RPMI7951 (cell line): ENCODE measurements around the gene CLEC12A. TPM values are rescaled to one million over a fixed set of nuclear protein-coding genes. Genes with fewer than 3 reads are reported as not detected.
A peak's percentile ranks its signal among the peaks of the same experiment; 100 is the strongest.
"Not testable (repeated sequence)": the region's sequence is repeated elsewhere in the genome, so short reads cannot be mapped to it uniquely, and the experiment has no call there.

Source experiments
- DNase-seq: peaks from one replicate; pipeline ENCODE4 v3.0.0-alpha.2; 2012; ENCODE audit warnings: low read depth
- total RNA-seq: library from RNA; depleted of rRNA; stranded (reverse); fragments of >200 nt; shearing (Covaris generic); gene quantifications from 2 replicates; pipeline ENCODE4 v1.2.3, GENCODE V29; 2014; rRNA removed

CLEC12A gene
- not detected in 2 replicates for total RNA-seq

DNA sequence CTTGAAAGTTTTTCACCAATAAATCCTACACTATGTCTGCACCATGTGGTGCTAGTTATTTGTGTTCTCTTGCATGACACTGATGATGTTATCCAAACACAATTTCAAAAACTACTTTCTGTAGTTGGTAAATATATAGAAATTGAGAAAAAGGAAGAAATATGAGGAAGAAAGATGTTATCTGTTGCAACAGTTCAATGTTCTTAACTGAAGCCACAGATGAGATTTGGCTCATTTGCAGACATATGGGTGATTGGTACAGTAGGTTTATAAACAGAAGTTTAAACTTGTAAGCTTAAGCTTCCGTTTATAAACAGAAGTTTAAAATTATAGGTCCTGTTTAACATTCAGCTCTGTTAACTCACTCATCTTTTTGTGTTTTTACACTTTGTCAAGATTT is at the start of gene CLEC12A:
CLEC12A (plus strand) TSS at position 229 of the 400 bp plus-strand sequence. CDS start 188 bp downstream, outside the sequence.
- DNase-seq: no peak

DNA sequence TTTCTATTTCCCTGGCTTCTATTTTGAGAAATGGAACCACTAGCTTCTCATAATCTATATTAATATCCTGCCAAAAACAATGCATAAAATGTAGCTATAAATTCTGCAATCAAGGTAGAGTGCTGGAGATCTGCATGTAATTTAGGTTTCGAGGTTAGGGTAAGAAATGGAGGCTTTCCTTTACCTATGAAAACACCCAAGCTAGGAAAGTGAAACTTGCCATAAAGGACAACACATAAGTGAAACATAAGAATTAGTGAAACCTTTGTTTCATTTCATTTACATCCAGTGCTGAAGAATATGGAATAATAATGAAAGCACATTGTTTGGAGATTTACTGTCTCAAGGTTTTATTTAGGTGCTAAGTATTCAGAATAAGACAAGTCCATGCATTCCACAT is 48.8 kb upstream of the CLEC12A start:
- no peak for DNase-seq

DNA sequence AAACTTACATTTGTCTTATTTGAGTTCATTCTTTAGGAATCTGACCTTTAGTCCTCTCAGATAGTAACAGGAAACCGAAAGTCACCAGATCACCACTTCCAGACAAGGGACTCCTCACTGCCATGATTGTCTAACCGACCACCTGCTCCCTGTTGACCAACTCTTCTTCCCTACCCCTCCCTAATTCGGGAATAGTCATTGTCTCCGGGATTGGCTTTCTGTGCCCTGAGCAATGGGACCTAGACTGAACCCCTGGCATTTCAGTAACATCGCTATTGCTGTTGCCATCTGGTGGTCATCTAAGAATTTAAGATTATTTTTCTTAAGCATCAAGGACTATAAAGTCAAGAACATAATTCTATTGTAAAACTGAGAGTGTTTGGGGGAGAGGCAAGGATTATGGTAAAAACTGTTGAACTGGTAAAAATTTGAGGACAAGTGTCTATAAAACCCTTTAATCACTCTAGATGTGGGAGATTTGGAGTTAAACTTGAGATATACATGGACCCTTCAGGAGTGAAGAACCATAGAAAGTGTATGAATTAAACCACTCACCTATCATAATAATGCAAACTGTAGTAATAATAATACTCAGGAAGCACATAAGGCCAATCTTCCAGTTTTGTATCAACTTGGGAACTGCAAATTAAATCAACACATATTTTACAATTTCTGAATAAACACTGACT is 45.4 kb upstream of the CLEC12A start:
- peak; percentile 33 for DNase-seq

- DNase-seq: no peak
These were observed 44.3 kb upstream of the CLEC12A start for GRCh38 chr12:9926876-9927275.

DNA sequence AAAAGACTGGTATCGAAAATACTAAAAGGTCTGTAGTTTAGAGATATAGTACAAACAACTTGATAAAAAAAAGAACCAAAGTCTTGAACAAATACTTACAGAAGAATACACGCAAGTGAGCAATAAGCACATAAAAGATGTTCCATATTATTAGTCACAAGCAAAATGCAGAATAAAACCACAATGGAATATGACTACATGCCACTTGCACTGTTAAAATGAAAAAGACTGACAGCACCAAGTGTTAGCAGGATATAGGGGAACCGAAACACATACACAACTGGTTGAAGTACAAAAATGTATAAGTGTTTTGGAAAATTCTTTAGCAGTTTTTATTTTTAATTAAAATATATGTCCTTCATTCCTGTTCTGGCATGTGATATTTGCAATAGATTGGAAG is 42.6 kb upstream of the CLEC12A start:
- no peak for DNase-seq

- DNase-seq: no peak
These were observed 40.0 kb upstream of the CLEC12A start for GRCh38 chr12:9931245-9931644.

DNA sequence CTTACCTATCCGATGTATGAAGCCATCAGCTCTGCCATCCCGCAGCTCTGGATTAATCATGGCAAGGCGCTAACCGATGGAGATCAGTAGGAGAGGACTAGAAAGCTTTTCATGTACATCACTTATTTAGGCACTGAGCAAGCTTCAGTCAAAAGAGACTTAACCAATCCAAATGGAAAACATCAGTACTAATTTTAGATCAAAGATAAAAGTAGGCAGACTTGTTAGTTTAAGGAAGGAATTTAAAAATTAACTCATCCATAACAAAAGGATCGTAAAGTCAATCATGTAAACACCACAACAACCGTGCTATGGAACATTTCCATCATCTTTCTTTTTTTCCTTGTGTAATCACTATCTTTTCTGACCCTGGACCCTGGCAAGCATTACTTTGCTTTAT is 38.9 kb upstream of the CLEC12A start, which contains the start of gene CLEC2A:
CLEC2A (minus strand) TSS at position 101 of the 400 bp plus-strand sequence; CDS start at position 60, 41 bp downstream.
- DNase-seq: no peak

DNA sequence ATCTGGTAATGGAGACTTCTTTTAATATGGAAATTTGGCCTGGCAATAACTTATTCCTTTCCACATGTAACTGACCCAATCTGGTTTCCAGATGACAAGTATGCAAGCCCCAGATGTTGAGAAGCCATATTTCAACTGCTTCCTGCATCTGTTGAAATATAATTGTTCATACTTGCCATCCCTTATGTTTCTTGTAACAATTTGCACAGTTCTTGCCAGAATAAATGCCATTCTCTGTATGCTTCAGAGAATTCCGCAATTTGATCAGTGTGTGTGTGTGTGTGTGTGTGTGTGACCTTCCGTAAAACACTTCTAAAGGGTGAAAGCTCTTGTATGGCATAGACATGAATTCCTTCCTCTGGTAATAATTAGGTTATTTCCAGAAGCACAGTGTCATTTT is 37.3 kb upstream of the CLEC12A start:
- DNase-seq: no peak

GRCh38 chr12:9935026-9935425 is 36.2 kb upstream of the CLEC12A start:
- DNase-seq: no peak

DNA sequence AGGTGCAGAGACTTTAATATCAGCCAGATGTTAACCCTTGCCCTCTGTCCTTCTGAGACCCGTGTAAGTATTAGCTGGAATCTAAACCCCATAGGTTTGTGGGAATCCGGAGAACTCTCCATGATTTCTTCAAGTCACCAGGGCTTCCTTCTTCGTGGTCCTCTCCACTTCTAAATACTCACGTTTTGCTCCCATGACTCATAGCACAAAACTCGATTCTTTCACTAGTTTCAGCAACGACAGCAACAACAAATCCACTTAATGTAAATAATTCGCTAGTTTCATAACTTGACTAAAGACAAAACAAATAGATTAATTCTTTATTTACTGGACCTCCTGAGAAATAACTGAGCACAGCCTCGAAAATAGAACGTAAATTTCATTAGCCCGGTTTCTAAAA is 34.6 kb upstream of the CLEC12A start:
- no peak for DNase-seq

DNA sequence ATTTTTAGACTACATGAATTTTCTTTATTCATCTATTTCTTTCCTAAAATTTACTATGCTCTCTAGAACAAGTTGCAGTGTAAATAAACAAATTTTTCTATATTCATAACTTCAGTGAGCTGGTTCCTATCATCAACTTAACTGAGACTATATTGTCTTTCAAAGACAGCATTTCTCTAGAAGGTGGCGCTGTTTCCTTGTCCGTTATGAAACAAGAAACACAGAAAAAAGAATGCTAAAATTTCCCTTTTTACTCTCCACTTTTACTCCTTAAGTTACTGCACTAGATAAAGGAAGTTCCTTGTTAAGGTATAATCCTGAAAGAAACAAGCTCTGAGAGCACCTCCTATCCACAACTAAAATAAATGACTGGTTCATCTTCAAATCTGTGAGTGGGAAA is 30.8 kb upstream of the CLEC12A start:
- no peak for DNase-seq

DNA sequence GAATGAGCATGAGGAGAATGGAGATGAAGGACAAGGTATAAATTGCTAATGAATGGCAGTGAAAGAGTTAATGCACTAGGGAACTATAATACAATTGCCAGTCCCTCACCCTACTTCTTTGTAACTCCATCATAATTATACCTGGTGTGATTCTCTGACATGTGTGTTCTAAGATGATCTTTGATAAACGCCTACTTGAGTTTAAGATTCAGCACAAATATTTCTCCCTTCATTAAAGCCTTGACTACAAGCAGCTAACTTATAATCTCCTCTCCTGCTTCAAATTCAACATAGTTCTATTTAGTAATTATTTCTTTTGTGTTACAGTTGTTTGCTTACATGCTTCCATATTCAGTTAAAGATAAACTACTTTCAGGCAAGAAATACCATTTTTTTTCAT is 29.4 kb upstream of the CLEC12A start:
- no peak for DNase-seq

- no peak for DNase-seq
These were observed 28.0 kb upstream of the CLEC12A start for GRCh38 chr12:9943240-9943639.

GRCh38 chr12:9944391-9944790 is 26.8 kb upstream of the CLEC12A start:
- DNase-seq: no peak

DNA sequence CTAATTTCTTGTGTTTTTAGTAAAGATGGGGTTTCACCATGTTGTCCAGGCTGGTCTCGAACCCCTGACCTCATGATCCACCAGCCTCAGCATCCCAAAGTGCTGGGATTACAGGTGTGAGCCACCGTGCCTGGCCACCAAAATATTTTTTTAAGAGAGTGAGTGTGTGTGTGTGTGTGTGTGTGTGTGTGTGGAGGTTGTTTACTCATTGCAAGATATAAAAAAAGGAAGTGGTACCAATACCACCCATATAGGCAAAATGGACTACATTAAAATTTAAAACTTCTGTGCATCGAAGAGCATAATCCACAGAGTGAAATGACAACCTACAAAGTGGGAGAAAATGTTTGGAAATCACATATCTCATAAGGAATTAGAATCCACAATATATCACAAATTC is 23.5 kb upstream of the CLEC12A start:
- DNase-seq: no peak

DNA sequence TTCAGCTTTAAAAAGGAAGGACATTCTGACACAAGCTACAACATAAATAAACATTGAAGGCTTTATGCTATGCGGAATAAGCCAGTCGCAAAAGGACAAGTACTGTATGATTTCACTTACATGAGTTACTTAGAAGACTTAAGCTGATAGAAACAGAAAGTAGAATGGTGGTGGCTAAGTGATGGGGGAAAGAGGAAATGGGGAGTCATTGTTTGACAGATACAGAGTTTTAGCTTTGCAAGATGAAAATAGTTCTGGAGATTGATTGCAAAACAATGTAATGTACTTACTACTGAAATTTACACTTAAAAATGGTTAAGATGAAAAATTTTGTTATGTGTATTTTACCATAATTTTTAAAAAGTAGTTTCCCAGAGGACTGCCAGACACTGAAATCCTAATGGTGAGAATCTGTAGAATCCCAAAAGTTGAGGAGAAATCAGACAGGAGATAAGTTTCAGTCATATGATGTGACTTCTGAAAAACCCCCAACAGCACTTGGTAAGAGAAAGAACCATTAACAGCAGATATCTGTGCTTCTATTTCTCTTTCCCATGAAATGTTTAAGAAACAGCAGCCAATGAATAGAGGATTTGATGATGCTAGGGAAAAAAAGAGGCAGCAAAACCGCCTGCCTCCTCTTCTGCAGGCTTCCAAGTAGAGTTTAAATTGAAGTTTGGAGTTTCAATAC is 22.5 kb upstream of the CLEC12A start:
- DNase-seq: no peak

DNA sequence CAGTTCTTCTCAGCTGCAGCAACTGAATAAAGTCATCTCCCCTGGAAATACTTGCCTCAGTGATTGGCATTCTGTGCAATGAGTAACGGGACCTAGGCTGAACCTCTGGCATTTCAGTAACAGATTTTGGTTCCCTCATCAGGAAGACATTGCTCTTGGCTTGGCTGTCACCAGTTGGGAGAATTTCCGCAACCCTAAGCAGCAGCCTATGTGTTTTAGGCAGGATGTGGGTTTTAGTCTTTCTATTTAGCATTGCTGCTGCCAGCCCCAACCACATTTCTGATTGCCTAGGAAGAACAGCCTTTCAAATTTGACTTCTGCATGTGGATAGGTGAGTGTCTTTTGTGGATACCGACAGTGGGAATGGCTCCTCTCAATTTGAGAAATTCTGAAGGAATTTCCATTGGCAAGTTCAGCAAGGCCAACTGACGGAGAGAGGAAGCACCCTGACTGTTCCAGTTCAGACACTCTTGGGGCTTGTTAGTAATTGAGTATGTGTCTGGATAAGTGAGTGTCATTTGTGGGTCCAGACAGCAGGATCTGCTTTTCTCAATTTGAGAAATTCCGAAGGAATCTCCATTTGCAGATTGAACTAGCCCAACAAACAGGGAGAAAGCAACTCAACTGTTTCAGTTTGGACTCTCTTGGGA is 20.1 kb upstream of the CLEC12A start:
- DNase-seq: no peak

DNA sequence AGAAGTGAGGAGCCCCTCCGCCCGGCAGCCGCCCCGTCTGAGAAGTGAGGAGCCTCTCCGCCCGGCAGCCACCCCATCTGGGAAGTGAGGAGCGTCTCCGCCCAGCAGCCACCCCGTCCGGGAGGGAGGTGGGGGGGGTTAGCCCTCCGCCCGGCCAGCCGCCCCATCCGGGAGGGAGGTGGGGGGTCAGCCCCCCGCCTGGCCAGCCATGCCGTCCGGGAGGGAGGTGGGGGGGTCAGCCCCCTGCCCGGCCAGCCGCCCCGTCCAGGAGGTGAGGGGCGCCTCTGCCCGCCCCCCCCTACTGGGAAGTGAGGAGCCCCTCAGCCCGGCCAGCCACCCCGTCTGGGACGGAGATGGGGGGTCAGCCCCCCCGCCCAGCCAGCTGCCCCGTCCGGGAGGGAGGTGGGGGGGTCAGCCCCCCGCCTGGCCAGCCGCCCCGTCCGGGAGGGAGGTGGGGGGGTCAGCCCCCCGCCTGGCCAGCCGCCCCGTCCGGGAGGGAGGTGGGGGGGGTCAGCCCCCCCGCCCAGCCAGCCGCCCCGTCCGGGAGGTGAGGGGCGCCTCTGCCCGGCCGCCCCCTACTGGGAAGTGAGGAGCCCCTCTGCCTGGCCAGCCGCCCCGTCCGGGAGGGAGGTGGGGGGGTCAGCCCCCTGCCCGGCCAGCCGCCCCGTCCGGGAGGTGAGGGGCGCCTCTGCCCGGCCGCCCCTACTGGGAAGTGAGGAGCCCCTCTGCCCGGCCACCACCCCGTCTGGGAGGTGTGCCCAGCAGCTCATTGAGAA is 18.1 kb upstream of the CLEC12A start:
- not testable (repeated sequence) for DNase-seq

GRCh38 chr12:9957834-9958233 is 13.4 kb upstream of the CLEC12A start:
- DNase-seq: no peak

DNA sequence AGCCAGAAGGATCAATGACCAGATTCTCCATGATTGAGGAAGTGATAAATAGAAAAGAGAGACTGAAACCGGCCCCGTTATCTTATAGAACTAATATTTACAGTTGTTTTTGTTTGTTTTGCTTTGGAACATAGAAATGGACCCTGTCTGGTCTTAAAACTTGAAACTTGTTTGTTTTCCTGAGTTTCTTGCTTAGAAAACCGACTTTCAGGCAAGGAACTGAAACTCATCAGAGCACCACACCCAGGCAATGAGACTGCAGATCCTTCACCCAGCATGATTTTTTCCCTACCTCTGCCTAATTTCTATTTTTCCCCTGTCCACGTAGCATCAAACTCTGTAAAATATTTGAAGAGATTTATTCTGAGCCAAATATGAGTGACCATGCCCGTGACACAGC is 10.6 kb upstream of the CLEC12A start:
- DNase-seq: no peak

DNA sequence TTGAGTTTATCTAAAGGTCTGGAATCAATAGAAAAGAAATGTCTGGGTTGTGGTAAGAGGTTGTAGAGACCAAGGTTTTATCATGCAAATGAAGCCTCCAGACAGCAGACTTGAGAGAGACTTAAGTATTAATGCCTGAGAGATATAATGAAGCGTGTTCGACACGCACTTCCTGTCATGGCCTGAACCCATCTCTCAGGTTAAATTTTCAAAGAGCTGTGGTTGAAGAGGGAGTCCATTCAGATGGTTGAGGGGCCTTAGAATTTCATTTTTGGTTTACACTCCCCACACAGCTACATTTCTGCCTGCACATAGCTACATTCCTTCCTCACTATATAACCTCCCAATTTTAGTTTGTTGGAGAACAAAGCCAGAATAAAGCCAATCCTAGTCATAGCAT is 10.1 kb upstream of the CLEC12A start:
- no peak for DNase-seq

- no peak for DNase-seq
These were observed 9.3 kb upstream of the CLEC12A start for GRCh38 chr12:9961901-9962300.
